Heart left ventricle (tissue), 16 donors: ENCODE data around the gene KIAA2012. TPM values are rescaled to one million over a fixed set of nuclear protein-coding genes. Genes with fewer than 3 reads are reported as not detected.

Source experiments
- ATAC-seq, 4 donors: fragments of 200-7000 bp; cut with Tn5 transposase; one replicate each; pipeline ENCODE4 v1.9.1; 2020 to 2022; ENCODE audit warnings: moderate library complexity in 4 of 4, mild to moderate bottlenecking in 3 of 4, moderate number of reproducible peaks in 1 of 4
- DNase-seq, 5 donors: peaks; one replicate each; pipeline ENCODE4 v3.0.0-alpha.2; 2020
- H3K27ac ChIP-seq, 12 donors: fragments of 200-600 bp; sonication (generic) in 4 of 12; one replicate each; pipeline versions ENCODE4 v1.5.0 to v1.8.0; 2016 to 2022; ENCODE audit warnings: mild to moderate bottlenecking in 2 of 12
- H3K27me3 ChIP-seq, 9 donors: fragments of 200-600 bp; sonication (generic) in 2 of 9; one replicate each; pipeline versions ENCODE4 v1.5.1 to v1.8.0; 2016 to 2022; ENCODE audit warnings: mild to moderate bottlenecking in 3 of 9
- H3K36me3 ChIP-seq, 9 donors: fragments of 200-600 bp; sonication (generic) in 2 of 9; one replicate each; pipeline versions ENCODE4 v1.5.0 to v1.8.0; 2018 to 2022; ENCODE audit warnings: mild to moderate bottlenecking in 2 of 9
- H3K4me1 ChIP-seq, 12 donors: fragments of 200-600 bp; sonication (generic) in 4 of 12; one replicate each; pipeline versions ENCODE4 v1.5.0 to v1.8.0; 2016 to 2022; ENCODE audit warnings: mild to moderate bottlenecking in 3 of 12
- H3K4me3 ChIP-seq, 12 donors: fragments of 200-600 bp; sonication (generic) in 4 of 12; one replicate each; pipeline versions ENCODE4 v1.5.0 to v1.8.0; 2017 to 2022; ENCODE audit warnings: mild to moderate bottlenecking in 9 of 12, moderate library complexity in 4 of 12
- H3K9me3 ChIP-seq, 12 donors: fragments of 200-600 bp; sonication (generic) in 4 of 12; one replicate each; pipeline versions ENCODE4 v1.5.0 to v1.8.0; 2016 to 2022; ENCODE audit warnings: mild to moderate bottlenecking in 1 of 12
- POLR2A ChIP-seq, 2 donors: fragments of 450-650 bp; IDR thresholded peaks; one replicate each; pipeline ENCODE4 v1.6.1; 2017; ENCODE audit warnings: antibody characterized with exemption in 2 of 2, mild to moderate bottlenecking in 2 of 2, moderate library complexity in 2 of 2
- WGBS, 4 donors: extraction: QIAGEN DNeasy Blood & Tissue Kit in 2 of 4; methylation state at CpG; one replicate each; pipeline versions ENCODE4 v1.1.5 to v1.1.7; 2013 to 2018; 5-methylcytosine and 5-hydroxymethylcytosine counted together
- intact Hi-C, 10 donors: fragments of 100-400 bp; cut with DNase I; formaldehyde crosslinking; loops; one replicate each; pipeline versions ENCODE4 v1.11.1 to v1.14.2; 2022
- polyA plus RNA-seq, 2 donors: library from polyadenylated mRNA; stranded (reverse); fragments of 200-250 nt; gene quantifications; one replicate each; pipeline ENCODE4 v1.2.3, GENCODE V29; 2013
- total RNA-seq, 9 donors: library from RNA; depleted of rRNA in 2 of 9; stranded (reverse); fragments of >200 nt in 2 of 9; fragmentation: NEBNext Ultra II Directional in 3 of 9; extraction: Animal tissue kit (Norgen Biotek cat#: 25700) in 3 of 9; gene quantifications; one replicate each; pipeline versions ENCODE4 v1.1.0 to v1.2.4, GENCODE V29; 2016 to 2023
- TF ChIP-seq, protein P1 (sequence below), 12 donors: fragments of 200-600 bp; sonication (generic) in 4 of 12; IDR thresholded peaks; one replicate each; pipeline versions ENCODE4 v1.5.0 to v1.8.0; 2018 to 2022; ENCODE audit warnings: antibody characterized with exemption in 12 of 12, mild to moderate bottlenecking in 5 of 12
- donor health status: ischemic (EF 13 %, LVEDD 7.1; RV severe dilation, severe dysfunction).
- donor health status: healthy with polysubstance abuse.
- donor health status: DM: no; HTN: yes; CAD: no.
- donor health status: DM: no; HTN: no; CAD: no.
- donor health status: ischemic (EF 25% LVEDD 6.9; RV normal size, moderate dysfunction).
- donor health status: ischemic (EF 25% LVEDD 5.7; RV mildly dilated, moderate dysfunction).
- donor health status: healthy.
- donor health status: DM: yes; HTN: yes; CAD: no.
- donor health status: ischemic (EF 35%, LVEDD 5.7; RV mildly dilated, moderate dysfunction).
- donor health status: nonischemic (EF 11% LVEDD 7.7; RV severe dilation, severe dysfunction).
- donor health status: DM: yes; HTN: yes; CAD: no.
- donor health status: PGD.
- donor health status: ischemic (EF 29% LVEDD 5.4; RV normal size, mild dysfunction).
- donor health status: nonischemic (EF 23%, LVEDD 6.1; RV moderate dilation, normal function).

The KIAA2012 gene
- total and polyA plus RNA-seq, 11 donors, result 0.08 TPM; not detected in 10

- Histone ChIP-seq H3K27ac (peak within 1 kb of the TSS; percentile 89 to 99 (median 95)), H3K36me3 (no peaks in the 10 kb centered on the region), H3K9me3 (no peaks in the 10 kb centered on the region), H3K4me1 (peaks cover 0 to 37% (median 17%) of the 10 kb centered on the region in 12 donors), H3K27me3 (peaks cover 0 to 52% (median 5%) of the 10 kb centered on the region in 9 donors), H3K4me3 (peak within 1 kb of the TSS; percentile 52 to 90 (median 79))
- DNase-seq (peak; percentile 94 to 96 (median 94)), ATAC-seq (peak; percentile 90 to 94 (median 91))
- peak; percentile 53 to 83 for TF ChIP-seq POLR2A (IDR thresholded peaks at IDR 0.05)
- TF ChIP-seq, protein P1, sequence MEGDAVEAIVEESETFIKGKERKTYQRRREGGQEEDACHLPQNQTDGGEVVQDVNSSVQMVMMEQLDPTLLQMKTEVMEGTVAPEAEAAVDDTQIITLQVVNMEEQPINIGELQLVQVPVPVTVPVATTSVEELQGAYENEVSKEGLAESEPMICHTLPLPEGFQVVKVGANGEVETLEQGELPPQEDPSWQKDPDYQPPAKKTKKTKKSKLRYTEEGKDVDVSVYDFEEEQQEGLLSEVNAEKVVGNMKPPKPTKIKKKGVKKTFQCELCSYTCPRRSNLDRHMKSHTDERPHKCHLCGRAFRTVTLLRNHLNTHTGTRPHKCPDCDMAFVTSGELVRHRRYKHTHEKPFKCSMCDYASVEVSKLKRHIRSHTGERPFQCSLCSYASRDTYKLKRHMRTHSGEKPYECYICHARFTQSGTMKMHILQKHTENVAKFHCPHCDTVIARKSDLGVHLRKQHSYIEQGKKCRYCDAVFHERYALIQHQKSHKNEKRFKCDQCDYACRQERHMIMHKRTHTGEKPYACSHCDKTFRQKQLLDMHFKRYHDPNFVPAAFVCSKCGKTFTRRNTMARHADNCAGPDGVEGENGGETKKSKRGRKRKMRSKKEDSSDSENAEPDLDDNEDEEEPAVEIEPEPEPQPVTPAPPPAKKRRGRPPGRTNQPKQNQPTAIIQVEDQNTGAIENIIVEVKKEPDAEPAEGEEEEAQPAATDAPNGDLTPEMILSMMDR (IDR thresholded peaks at IDR 0.05), result peak in 3 of 12 donors; percentile 18 to 35 (median 19)
- intact Hi-C loops, result loop anchor here in 7 of 10 donors (2.0 to 10.0 kb wide), 10 partner anchors 131 to 251 kb away; partner anchors contain the start of gene ALS2 (in 2 of the 7)
- WGBS, 4 donors, result 0 to 1% (median 1%) methylated on average over 37 to 109 of the region's 109 CpGs
Measured at GRCh38 chr2:202033317-202034248, 39.5 kb upstream of the KIAA2012 start, which contains the start of gene FZD7. Gene FZD7, plus strand, starts transcription at chr2:202033855. Its CDS starts 793 bp downstream, at chr2:202034648.

DNA sequence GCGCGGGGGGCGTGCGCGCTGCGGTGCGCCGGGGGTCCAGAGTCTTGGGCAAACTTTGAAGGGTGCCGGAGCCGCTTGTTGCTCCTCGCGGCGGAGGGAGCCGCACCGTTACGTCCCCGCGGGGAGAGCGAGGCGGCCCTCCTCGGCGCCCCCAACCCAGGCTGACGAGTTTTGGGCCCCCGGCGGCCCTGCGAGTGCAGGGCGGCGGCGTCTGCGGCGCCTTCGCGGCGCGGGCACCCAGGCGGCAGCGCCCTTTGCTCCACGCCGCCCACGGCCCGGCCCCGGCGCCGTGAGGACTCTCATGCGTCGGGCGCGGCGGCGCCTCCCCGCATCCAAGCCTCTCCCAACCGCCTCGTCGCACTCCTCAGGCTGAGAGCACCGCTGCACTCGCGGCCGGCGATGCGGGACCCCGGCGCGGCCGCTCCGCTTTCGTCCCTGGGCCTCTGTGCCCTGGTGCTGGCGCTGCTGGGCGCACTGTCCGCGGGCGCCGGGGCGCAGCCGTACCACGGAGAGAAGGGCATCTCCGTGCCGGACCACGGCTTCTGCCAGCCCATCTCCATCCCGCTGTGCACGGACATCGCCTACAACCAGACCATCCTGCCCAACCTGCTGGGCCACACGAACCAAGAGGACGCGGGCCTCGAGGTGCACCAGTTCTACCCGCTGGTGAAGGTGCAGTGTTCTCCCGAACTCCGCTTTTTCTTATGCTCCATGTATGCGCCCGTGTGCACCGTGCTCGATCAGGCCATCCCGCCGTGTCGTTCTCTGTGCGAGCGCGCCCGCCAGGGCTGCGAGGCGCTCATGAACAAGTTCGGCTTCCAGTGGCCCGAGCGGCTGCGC is 38.6 kb upstream of the KIAA2012 start:
- peaks cover 0 to 45% (median 22%) of the 10 kb centered on the region in 12 donors for H3K4me1 ChIP-seq
- DNase-seq (peak in 2 of 5 donors; percentile 50 to 72), ATAC-seq (peak in 2 of 4 donors; percentile 1 to 7)
- no peaks in the 10 kb centered on the region for H3K9me3 ChIP-seq
- intact Hi-C loops, result loop anchor here (2.0 to 10.0 kb wide), 14 partner anchors 82 to 252 kb away; partner anchors contain the start of gene ALS2 (in 2 of the 10)
- H3K4me3 ChIP-seq, result peak overlapping the region; percentile 52 to 90 (median 79)
- H3K36me3 ChIP-seq, result no peaks in the 10 kb centered on the region
- peak overlapping the region; percentile 89 to 99 (median 95) for H3K27ac ChIP-seq
- H3K27me3 ChIP-seq, result peaks cover 0 to 61% (median 5%) of the 10 kb centered on the region in 9 donors
- 0 to 1% (median 1%) methylated on average over 8 to 105 of the region's 105 CpGs; no CpG with 5 or more reads in 1 of the 4 donors for WGBS, 4 donors
- TF ChIP-seq, protein P1 (IDR thresholded peaks at IDR 0.05), result no peak
- TF ChIP-seq POLR2A (IDR thresholded peaks at IDR 0.05), result no peak

DNA sequence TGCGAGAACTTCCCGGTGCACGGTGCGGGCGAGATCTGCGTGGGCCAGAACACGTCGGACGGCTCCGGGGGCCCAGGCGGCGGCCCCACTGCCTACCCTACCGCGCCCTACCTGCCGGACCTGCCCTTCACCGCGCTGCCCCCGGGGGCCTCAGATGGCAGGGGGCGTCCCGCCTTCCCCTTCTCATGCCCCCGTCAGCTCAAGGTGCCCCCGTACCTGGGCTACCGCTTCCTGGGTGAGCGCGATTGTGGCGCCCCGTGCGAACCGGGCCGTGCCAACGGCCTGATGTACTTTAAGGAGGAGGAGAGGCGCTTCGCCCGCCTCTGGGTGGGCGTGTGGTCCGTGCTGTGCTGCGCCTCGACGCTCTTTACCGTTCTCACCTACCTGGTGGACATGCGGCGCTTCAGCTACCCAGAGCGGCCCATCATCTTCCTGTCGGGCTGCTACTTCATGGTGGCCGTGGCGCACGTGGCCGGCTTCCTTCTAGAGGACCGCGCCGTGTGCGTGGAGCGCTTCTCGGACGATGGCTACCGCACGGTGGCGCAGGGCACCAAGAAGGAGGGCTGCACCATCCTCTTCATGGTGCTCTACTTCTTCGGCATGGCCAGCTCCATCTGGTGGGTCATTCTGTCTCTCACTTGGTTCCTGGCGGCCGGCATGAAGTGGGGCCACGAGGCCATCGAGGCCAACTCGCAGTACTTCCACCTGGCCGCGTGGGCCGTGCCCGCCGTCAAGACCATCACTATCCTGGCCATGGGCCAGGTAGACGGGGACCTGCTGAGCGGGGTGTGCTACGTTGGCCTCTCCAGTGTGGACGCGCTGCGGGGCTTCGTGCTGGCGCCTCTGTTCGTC is 37.7 kb upstream of the KIAA2012 start:
- Histone ChIP-seq H3K36me3 (no peaks in the 10 kb centered on the region), H3K27me3 (peaks cover 0 to 68% (median 5%) of the 10 kb centered on the region in 9 donors), H3K27ac (peak overlapping the region in 10 of 12 donors; percentile 89 to 99 (median 95)), H3K4me1 (peaks cover 0 to 52% (median 25%) of the 10 kb centered on the region in 12 donors), H3K9me3 (no peaks in the 10 kb centered on the region), H3K4me3 (peak overlapping the region; percentile 52 to 90 (median 79))
- WGBS, 4 donors, result 7 to 22% (median 10%) methylated on average over 48 to 78 of the region's 78 CpGs
- peak; percentile 51 to 79 (median 68) for DNase-seq
- ATAC-seq, result peak; percentile 33 to 52 (median 42)
- TF ChIP-seq POLR2A (IDR thresholded peaks at IDR 0.05), result no peak
- TF ChIP-seq, protein P1 (IDR thresholded peaks at IDR 0.05), result peak; percentile 30 to 64 (median 53)
- intact Hi-C loops, result loop anchor here (2.0 to 10.0 kb wide), 12 partner anchors 83 to 251 kb away; partner anchors contain the start of gene ALS2 (in 1 of the 10)
